Kasumi-1 (cell line): ENCODE results near the gene RCN1.
"Not testable (repeated sequence)": the region's sequence is repeated elsewhere in the genome, so short reads cannot be mapped to it uniquely, and the experiment has no call there.

Source experiments
- DNase-seq, 2 experiments: peaks; one replicate each; lab custom pipeline; 2025; lab: John Stamatoyannopoulos, UW

The RCN1 gene

GRCh38 chr11:32090545-32091370 is at the start of gene RCN1:
TSS of gene RCN1 (plus strand) at chr11:32091074. CDS start at chr11:32091197, 123 bp downstream.
- DNase-seq: peak; percentile 48 to 52

GRCh38 chr11:32043737-32044136 is 47.1 kb upstream of the RCN1 start:
- no peak for DNase-seq

GRCh38 chr11:32044158-32044863 is 46.6 kb upstream of the RCN1 start:
- DNase-seq: no peak

GRCh38 chr11:32045456-32045855 is 45.4 kb upstream of the RCN1 start:
- no peak for DNase-seq

GRCh38 chr11:32050264-32050663 is 40.6 kb upstream of the RCN1 start:
- no peak for DNase-seq

- DNase-seq: peak; percentile 46 to 62
Measured at GRCh38 chr11:32052215-32052614, 38.7 kb upstream of the RCN1 start.

GRCh38 chr11:32053151-32053888 is 37.6 kb upstream of the RCN1 start:
- no peak for DNase-seq

GRCh38 chr11:32055861-32056260 is 35.0 kb upstream of the RCN1 start:
- no peak for DNase-seq

- DNase-seq: peak; percentile 67 to 76
Measured at GRCh38 chr11:32056438-32056837, 34.4 kb upstream of the RCN1 start.

- DNase-seq: no peak
Measured at GRCh38 chr11:32059686-32060462, 31.0 kb upstream of the RCN1 start.

GRCh38 chr11:32062540-32062939 is 28.3 kb upstream of the RCN1 start:
- DNase-seq: no peak

- not testable (repeated sequence) for DNase-seq
Measured at GRCh38 chr11:32063031-32063430, 27.8 kb upstream of the RCN1 start.

- DNase-seq: no peak
Measured at GRCh38 chr11:32065865-32066629, 24.8 kb upstream of the RCN1 start.

- DNase-seq: no peak
Measured at GRCh38 chr11:32068134-32068870, 22.6 kb upstream of the RCN1 start.

GRCh38 chr11:32069361-32070058 is 21.4 kb upstream of the RCN1 start:
- no peak for DNase-seq

GRCh38 chr11:32070692-32071091 is 20.2 kb upstream of the RCN1 start:
- DNase-seq: no peak

- DNase-seq: no peak
Measured at GRCh38 chr11:32071811-32072210, 19.1 kb upstream of the RCN1 start.

GRCh38 chr11:32072872-32073643 is 17.8 kb upstream of the RCN1 start:
- no peak for DNase-seq

GRCh38 chr11:32073644-32074026 is 17.2 kb upstream of the RCN1 start:
- no peak for DNase-seq
